HG03060 (cell line): ENCODE results near the gene FOXI2.

ENCODE experiments used
- ATAC-seq: cut with Tn5 transposase; IDR thresholded peaks from one replicate; pipeline ENCODE4 v1.9.1; 2021; ENCODE audit warnings: low read depth, moderate number of reproducible peaks; ENCODE audit not compliant: unreplicated experiment

The FOXI2 gene

GRCh38 chr10:127736915-127737562 is at the start of gene FOXI2:
Gene FOXI2, plus strand, starts transcription at chr10:127737185. Its CDS starts 89 bp downstream, at chr10:127737274.
- ATAC-seq = no peak

- ATAC-seq = no peak
Observed at GRCh38 chr10:127687548-127687947, 49.4 kb upstream of the FOXI2 start.

- no peak for ATAC-seq
Observed at GRCh38 chr10:127690176-127690835, 46.7 kb upstream of the FOXI2 start.

GRCh38 chr10:127694580-127695193 is 42.3 kb upstream of the FOXI2 start:
- no peak for ATAC-seq

GRCh38 chr10:127695431-127695830 is 41.6 kb upstream of the FOXI2 start:
- ATAC-seq = no peak

GRCh38 chr10:127698886-127699285 is 38.1 kb upstream of the FOXI2 start:
- ATAC-seq = no peak

GRCh38 chr10:127699311-127699710 is 37.7 kb upstream of the FOXI2 start:
- ATAC-seq = no peak

- no peak for ATAC-seq
Observed at GRCh38 chr10:127702271-127702670, 34.7 kb upstream of the FOXI2 start.

- no peak for ATAC-seq
Observed at GRCh38 chr10:127715249-127715648, 21.7 kb upstream of the FOXI2 start.

- ATAC-seq = no peak
Observed at GRCh38 chr10:127715782-127716378, 21.1 kb upstream of the FOXI2 start.

- no peak for ATAC-seq
Observed at GRCh38 chr10:127720142-127720541, 16.8 kb upstream of the FOXI2 start.

GRCh38 chr10:127720903-127721302 is 16.1 kb upstream of the FOXI2 start:
- ATAC-seq = no peak

- no peak for ATAC-seq
Observed at GRCh38 chr10:127734753-127735152, 2.2 kb upstream of the FOXI2 start.

GRCh38 chr10:127735156-127735555 is 1.8 kb upstream of the FOXI2 start:
- no peak for ATAC-seq

- no peak for ATAC-seq
Observed at GRCh38 chr10:127735723-127736221, 1.2 kb upstream of the FOXI2 start.

- ATAC-seq = no peak
Observed at GRCh38 chr10:127736222-127736914, 617 bp upstream of the FOXI2 start.

GRCh38 chr10:127737563-127738511 is 852 bp downstream of the FOXI2 start:
- no peak for ATAC-seq

GRCh38 chr10:127738512-127739424 is 1.8 kb downstream of the FOXI2 start:
- no peak for ATAC-seq

GRCh38 chr10:127739908-127740307 is 2.9 kb downstream of the FOXI2 start:
- no peak for ATAC-seq
